SK-N-SH (cell line): ENCODE results near the gene AQP3. TPM values are rescaled to one million over a fixed set of nuclear protein-coding genes. Genes with fewer than 3 reads are reported as not detected.

ENCODE experiments used
- CTCF ChIA-PET: fragments of 300-600, 350-600 bp; formaldehyde crosslinking; extraction: SDS; loops from one replicate; lab custom pipeline; 2021; lab: Yijun Ruan, JAX
- POLR2A ChIA-PET: fragments of 350-600 bp; sonication (Branson Sonifier 250); formaldehyde crosslinking; extraction: SDS; loops from one replicate; lab custom pipeline; 2020; ENCODE audit warnings: antibody characterized with exemption, inconsistent platforms; lab: Yijun Ruan, JAX
- DNase-seq: peaks from one replicate; pipeline ENCODE4 v3.0.0; 2012
- H2AFZ ChIP-seq: fragments of 200-600 bp; sonication (generic); 2 replicates; pipeline ENCODE4 v1.8.1; 2016; ENCODE audit warnings: antibody characterized with exemption, mild to moderate bottlenecking, low read depth
- H3F3A ChIP-seq: fragments of 200-600 bp; sonication (generic); replicated peaks from 2 replicates; pipeline ENCODE3; 2016; ENCODE audit warnings: antibody characterized with exemption, mild to moderate bottlenecking; ENCODE audit not compliant: insufficient read depth
- H3K27ac ChIP-seq, 2 experiments: fragments of 200-500 bp in 1 of 2; fragments of 200-600 bp in 1 of 2; sonication (Bioruptor generic) in 1 of 2; sonication (generic), shearing (Covaris generic) in 1 of 2; 2 replicates each; pipeline versions ENCODE4 v1.5.1 to v1.6.1; 2014 to 2016; ENCODE audit warnings: low read depth in 2 of 2, inconsistent platforms in 1 of 2, low read length in 1 of 2, mild to moderate bottlenecking in 1 of 2, mixed read lengths in 1 of 2
- H3K27me3 ChIP-seq: fragments of 200-600 bp; sonication (generic), shearing (Covaris generic); 2 replicates; pipeline ENCODE4 v1.6.1; 2016; ENCODE audit warnings: mixed run types; ENCODE audit not compliant: insufficient read depth
- H3K36me3 ChIP-seq, 2 experiments: fragments of 200-500 bp in 1 of 2; fragments of 200-600 bp in 1 of 2; sonication (Bioruptor generic) in 1 of 2; sonication (generic) in 1 of 2; replicated peaks in 1 of 2; 2 replicates each; pipeline versions ENCODE3 to v1.5.1; 2014 to 2016; ENCODE audit warnings: low read length in 1 of 2, mild to moderate bottlenecking in 1 of 2; ENCODE audit not compliant: insufficient read depth in 2 of 2, control insufficient read depth in 1 of 2
- H3K4me1 ChIP-seq, 2 experiments: fragments of 200-500 bp in 1 of 2; fragments of 200-600 bp in 1 of 2; sonication (Bioruptor generic) in 1 of 2; sonication (generic), shearing (Covaris generic) in 1 of 2; 2 replicates each; pipeline versions ENCODE4 v1.5.1 to v1.6.1; 2014 to 2016; ENCODE audit warnings: low read depth in 1 of 2, low read length in 1 of 2, mixed run types in 1 of 2; ENCODE audit not compliant: insufficient read depth in 2 of 2, control insufficient read depth in 1 of 2
- H3K4me2 ChIP-seq: fragments of 200-600 bp; sonication (generic), shearing (Covaris generic); 2 replicates; pipeline ENCODE4 v1.6.1; 2017; ENCODE audit warnings: mixed run types
- H3K4me3 ChIP-seq, 2 experiments: fragments of 200-500 bp in 1 of 2; fragments of 200-600 bp in 1 of 2; sonication (Bioruptor generic) in 1 of 2; sonication (generic), shearing (Covaris generic) in 1 of 2; 2 replicates each; pipeline versions ENCODE4 v1.5.1 to v1.8.1; 2014 to 2016; ENCODE audit warnings: low read depth in 2 of 2, inconsistent platforms in 1 of 2, low read length in 1 of 2, mild to moderate bottlenecking in 1 of 2, mixed read lengths in 1 of 2, moderate library complexity in 1 of 2
- H3K79me2 ChIP-seq: fragments of 200-600 bp; sonication (generic); 2 replicates; pipeline ENCODE4 v1.8.1; 2017; ENCODE audit warnings: mild to moderate bottlenecking; ENCODE audit not compliant: insufficient read depth
- H3K9ac ChIP-seq: fragments of 200-600 bp; sonication (generic); 2 replicates; pipeline ENCODE4 v1.6.1; 2017; ENCODE audit warnings: mixed run types
- H3K9me2 ChIP-seq: fragments of 200-600 bp; sonication (generic); 2 replicates; pipeline ENCODE4 v1.6.1; 2017; ENCODE audit warnings: mixed run types
- H3K9me3 ChIP-seq: fragments of 200-600 bp; sonication (generic); 2 replicates; pipeline ENCODE4 v1.6.1; 2017; ENCODE audit warnings: mixed run types, mild to moderate bottlenecking, moderate library complexity
- H4K20me1 ChIP-seq: fragments of 200-600 bp; sonication (generic); 2 replicates; pipeline ENCODE4 v1.6.1; 2017; ENCODE audit warnings: mild to moderate bottlenecking, mixed run types; ENCODE audit not compliant: insufficient read depth
- CHD2 ChIP-seq: fragments of 150-350 bp; IDR thresholded peaks from 2 replicates; pipeline ENCODE4 v1.6.1; 2018; ENCODE audit warnings: low read length; ENCODE audit not compliant: partially characterized antibody
- EZH2phosphoT487 ChIP-seq: fragments of 200-600 bp; sonication (generic); IDR thresholded peaks from 2 replicates; pipeline ENCODE4 v1.6.1; 2017; ENCODE audit warnings: low read depth, mixed run types, mild to moderate bottlenecking, antibody characterized with exemption, moderate library complexity, borderline replicate concordance
- FOXJ3 ChIP-seq: sonication (generic); formaldehyde crosslinking; IDR thresholded peaks from 2 replicates; pipeline ENCODE4 v1.5.1; 2020; ENCODE audit warnings: mild to moderate bottlenecking, missing genetic modification reagents
- GABPA ChIP-seq: IDR thresholded peaks from 2 replicates; pipeline ENCODE4 v1.4.0; 2012; ENCODE audit warnings: low read depth, mild to moderate bottlenecking
- GATA2 ChIP-seq: sonication (generic); formaldehyde crosslinking; IDR thresholded peaks from 2 replicates; pipeline ENCODE4 v1.5.0; 2020; ENCODE audit warnings: mild to moderate bottlenecking, missing genetic modification reagents
- JUND ChIP-seq: IDR thresholded peaks from 2 replicates; pipeline ENCODE4 v1.4.0; 2012
- MXI1 ChIP-seq: IDR thresholded peaks from 2 replicates; pipeline ENCODE4 v1.6.1; 2012; ENCODE audit warnings: mild to moderate bottlenecking, low read depth, low read length, improper control_type of control experiment
- NFIC ChIP-seq: IDR thresholded peaks from 2 replicates; pipeline ENCODE4 v1.4.0; 2012; ENCODE audit warnings: borderline replicate concordance
- PBX3 ChIP-seq: IDR thresholded peaks from 2 replicates; pipeline ENCODE4; 2012
- POLR2AphosphoS5 ChIP-seq: IDR thresholded peaks from 2 replicates; pipeline ENCODE4 v1.6.1; 2012; ENCODE audit warnings: low read depth, low read length
- RCOR1 ChIP-seq: fragments of 150-350 bp; IDR thresholded peaks from 2 replicates; pipeline ENCODE4 v1.6.1; 2017; ENCODE audit warnings: antibody characterized with exemption, low read length
- RFX5 ChIP-seq: IDR thresholded peaks from 2 replicates; pipeline ENCODE4 v1.6.1; 2012; ENCODE audit warnings: mild to moderate bottlenecking, improper control_type of control experiment, low read length
- SIN3A ChIP-seq: IDR thresholded peaks from 2 replicates; pipeline ENCODE4 v1.6.1; 2012; ENCODE audit warnings: low read depth, mild to moderate bottlenecking, low read length, moderate library complexity, borderline replicate concordance
- SMC3 ChIP-seq: IDR thresholded peaks from 2 replicates; pipeline ENCODE4 v1.6.1; 2012; ENCODE audit warnings: low read depth, low read length, improper control_type of control experiment
- TCF12 ChIP-seq: IDR thresholded peaks from 2 replicates; pipeline ENCODE4 v1.4.0; 2012
- TEAD4 ChIP-seq: IDR thresholded peaks from 2 replicates; pipeline ENCODE4 v1.4.0; 2012; ENCODE audit warnings: mild to moderate bottlenecking, borderline replicate concordance; ENCODE audit not compliant: insufficient read depth
- WGBS: methylation state at CpG from one replicate; pipeline ENCODE4 v1.1.6; 2017; ENCODE audit warnings: low lambda C conversion rate; 5-methylcytosine and 5-hydroxymethylcytosine counted together
- polyA plus RNA-seq, 3 experiments: library from polyadenylated mRNA; depleted of rRNA; stranded (reverse); fragments of >200 nt; gene quantifications; 2 replicates each; pipeline ENCODE4 v1.2.3, GENCODE V29; 2012
- TF ChIP-seq, protein P1 (sequence below): IDR thresholded peaks from 2 replicates; pipeline ENCODE4 v1.4.0; 2012; ENCODE audit warnings: low read depth, borderline replicate concordance
- TF ChIP-seq, protein P2 (sequence below): IDR thresholded peaks from 2 replicates; pipeline ENCODE4 v1.4.0; 2012; ENCODE audit warnings: low read depth, borderline replicate concordance

AQP3 gene
- polyA plus RNA-seq, 1 of the 3 experiments (the other 2 are of a cell fraction), result 0.64 TPM

DNA sequence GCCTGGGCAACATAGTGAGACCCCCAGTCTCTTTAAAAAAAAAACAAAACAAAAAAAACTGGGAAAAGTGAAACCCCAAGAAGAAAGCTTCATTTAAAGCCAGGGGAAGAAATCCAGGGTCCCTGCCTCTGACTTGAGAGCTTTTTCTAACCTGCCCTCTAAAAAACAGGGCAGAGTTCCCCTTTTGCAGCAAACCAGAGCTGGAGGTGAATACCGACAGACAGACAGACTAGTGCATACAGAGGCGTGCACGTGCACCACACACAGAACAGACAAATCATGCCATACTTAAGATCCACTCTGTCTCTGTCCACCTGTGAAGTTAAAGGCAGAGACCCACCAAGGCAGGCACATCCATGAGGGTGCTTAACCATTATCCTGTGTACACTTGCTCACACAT lies 11.7 kb upstream of the AQP3 start:
- Histone ChIP-seq H3K9me2 (no peaks in the 10 kb centered on the region), H3K4me3 (no peak overlapping the region), H3K4me1 (no peaks in the 10 kb centered on the region; a peak in 2 of 4 replicates), H2AFZ (no peak overlapping the region), H3K36me3 (peaks cover 4 to 36% of the 10 kb centered on the region in 2 experiments), H3K9ac (no peak overlapping the region), H3K9me3 (no peaks in the 10 kb centered on the region), H3F3A (no peaks in the 10 kb centered on the region), H3K4me2 (no peak overlapping the region), H3K79me2 (no peaks in the 10 kb centered on the region), H3K27me3 (no peaks in the 10 kb centered on the region), H3K27ac (no peak overlapping the region), H4K20me1 (no peaks in the 10 kb centered on the region)
- 96% methylated on average over 3 of the region's 3 CpGs for WGBS
- TF ChIP-seq MXI1 (no peak), RCOR1 (no peak), POLR2AphosphoS5 (no peak), TCF12 (no peak), GABPA (no peak), GATA2 (CRISPR knock-in tag) (no peak), CHD2 (no peak), FOXJ3 (CRISPR knock-in tag) (no peak), PBX3 (no peak), SMC3 (no peak), TEAD4 (no peak), NFIC (no peak), SIN3A (no peak), RFX5 (no peak), EZH2phosphoT487 (no peak), JUND (no peak)
- TF ChIP-seq, protein P1, sequence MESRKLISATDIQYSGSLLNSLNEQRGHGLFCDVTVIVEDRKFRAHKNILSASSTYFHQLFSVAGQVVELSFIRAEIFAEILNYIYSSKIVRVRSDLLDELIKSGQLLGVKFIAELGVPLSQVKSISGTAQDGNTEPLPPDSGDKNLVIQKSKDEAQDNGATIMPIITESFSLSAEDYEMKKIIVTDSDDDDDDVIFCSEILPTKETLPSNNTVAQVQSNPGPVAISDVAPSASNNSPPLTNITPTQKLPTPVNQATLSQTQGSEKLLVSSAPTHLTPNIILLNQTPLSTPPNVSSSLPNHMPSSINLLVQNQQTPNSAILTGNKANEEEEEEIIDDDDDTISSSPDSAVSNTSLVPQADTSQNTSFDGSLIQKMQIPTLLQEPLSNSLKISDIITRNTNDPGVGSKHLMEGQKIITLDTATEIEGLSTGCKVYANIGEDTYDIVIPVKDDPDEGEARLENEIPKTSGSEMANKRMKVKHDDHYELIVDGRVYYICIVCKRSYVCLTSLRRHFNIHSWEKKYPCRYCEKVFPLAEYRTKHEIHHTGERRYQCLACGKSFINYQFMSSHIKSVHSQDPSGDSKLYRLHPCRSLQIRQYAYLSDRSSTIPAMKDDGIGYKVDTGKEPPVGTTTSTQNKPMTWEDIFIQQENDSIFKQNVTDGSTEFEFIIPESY, result no peak
- TF ChIP-seq, protein P2, sequence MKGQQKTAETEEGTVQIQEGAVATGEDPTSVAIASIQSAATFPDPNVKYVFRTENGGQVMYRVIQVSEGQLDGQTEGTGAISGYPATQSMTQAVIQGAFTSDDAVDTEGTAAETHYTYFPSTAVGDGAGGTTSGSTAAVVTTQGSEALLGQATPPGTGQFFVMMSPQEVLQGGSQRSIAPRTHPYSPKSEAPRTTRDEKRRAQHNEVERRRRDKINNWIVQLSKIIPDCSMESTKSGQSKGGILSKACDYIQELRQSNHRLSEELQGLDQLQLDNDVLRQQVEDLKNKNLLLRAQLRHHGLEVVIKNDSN, result no peak
- no peak for DNase-seq
- POLR2A ChIA-PET, result interaction anchor here (0.8 to 1.6 kb wide), 2 partner anchors 8 to 15 kb away, joined by 4 read pairs; partner anchors contain the start of gene NOL6
- CTCF ChIA-PET, result interaction anchor here (0.7 to 3.5 kb wide), 4 partner anchors 8 to 84 kb away, joined by 3 to 33 read pairs (median 6); partner anchors contain the start of gene AQP3
